ENCODE results near the gene PDE11A. TPM values are rescaled to one million over a fixed set of nuclear protein-coding genes. Genes with fewer than 3 reads are reported as not detected.

Gene PDE11A
- total RNA-seq, 1 donor from 2014 or later: not detected

DNA sequence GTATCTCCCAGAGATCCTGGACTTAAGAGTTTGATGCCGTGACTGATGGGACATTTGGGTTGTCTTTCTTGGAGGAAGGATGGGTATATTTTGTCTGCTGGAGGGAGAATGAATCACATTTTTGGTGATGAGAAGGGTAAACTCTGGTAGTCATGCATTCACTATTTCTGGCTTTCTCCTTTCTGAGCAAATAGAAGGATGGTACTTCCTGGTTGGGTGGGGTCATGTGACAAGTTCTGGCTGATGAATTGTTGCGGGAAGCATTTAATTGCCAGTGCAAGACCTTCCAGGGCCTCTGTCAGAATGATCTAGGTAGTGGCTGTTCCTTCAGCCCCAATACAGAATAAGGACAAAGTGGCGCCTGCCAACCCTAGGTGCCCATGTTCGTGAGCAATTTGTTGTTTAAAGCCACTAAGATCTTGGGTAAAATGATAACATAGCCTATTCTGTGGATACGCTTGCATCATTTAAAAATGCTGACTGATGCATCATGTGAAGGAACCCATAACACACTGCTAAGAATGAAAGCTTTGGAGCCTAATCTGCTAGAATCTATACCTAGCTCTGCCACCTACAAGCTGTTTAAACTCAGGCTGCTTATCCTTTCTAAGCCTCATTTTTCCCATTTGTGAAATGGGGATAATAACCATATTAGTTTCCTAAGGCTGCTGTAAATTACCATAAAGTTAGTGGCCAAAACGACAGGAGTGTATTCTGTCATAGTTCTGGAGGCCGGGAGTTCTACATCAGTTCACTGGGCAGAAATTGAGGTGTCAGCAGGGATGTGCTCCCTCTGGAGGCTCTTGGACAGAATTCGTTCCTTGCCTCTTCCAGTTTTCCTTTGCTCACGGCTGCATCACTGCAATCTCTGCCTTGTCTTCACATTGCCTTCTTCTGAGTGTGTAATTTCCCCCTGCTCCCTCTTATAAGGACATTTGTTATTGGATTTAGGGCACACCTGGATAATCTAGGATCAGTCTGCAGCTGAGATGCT is 398.7 kb downstream of the PDE11A start:
- intact Hi-C loops (cut with micrococcal nuclease): no loop called here

DNA sequence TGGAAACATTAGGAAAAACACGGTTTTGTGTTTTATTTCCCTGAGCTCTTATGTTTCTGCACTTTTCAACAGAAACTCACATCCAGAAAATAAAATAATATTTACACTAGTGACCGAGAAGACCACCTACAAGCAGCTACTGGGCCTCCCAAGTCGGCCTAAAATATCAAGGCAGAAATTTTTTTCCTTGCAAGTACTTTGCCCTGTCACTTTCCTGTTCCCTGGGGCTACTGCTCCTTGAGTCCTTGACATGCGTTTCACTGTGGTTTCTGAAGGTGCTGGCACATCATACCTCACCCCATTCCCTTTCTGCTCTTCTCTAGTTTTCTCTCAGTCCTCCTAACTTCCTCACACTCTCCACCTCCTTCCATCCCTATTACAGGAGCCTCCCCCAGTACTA is 400.9 kb downstream of the PDE11A start:
- intact Hi-C loops (cut with micrococcal nuclease): no loop called here

DNA sequence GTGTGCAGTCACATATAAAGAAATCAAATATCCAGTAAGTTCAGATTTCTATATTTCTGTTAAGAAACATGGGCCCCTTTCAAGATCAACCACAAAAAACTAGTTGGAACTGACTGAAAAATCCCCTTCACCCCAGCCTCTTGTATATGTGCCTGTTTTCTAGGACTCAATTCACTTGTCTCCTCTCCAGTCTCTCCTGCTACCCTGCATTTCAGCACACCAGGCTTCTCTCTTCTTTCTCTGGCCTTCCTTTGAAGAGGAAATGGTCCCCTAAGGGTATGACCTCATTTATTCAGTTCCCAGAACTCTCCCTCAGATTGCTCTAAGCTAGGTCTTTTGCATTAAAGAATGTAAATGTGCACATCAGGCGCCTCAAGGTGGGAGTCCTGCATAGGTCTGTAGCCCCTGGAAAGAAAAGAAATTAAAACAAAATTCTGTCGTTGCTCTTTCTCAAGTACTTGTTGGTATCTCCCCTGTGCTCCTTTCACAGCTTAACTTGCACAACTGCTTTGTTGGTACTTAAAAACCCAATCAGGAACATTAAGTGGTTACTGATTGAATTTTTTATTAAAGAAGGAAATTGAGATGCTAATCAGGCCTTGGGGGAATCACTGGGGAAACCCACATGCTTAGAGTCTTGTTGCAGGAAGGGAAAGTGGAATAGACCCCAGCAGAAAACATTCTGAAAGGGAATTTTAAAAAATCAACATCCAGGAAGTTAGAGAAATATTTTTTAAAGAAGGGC is 401.6 kb downstream of the PDE11A start:
- intact Hi-C loops (cut with micrococcal nuclease): no loop called here

DNA sequence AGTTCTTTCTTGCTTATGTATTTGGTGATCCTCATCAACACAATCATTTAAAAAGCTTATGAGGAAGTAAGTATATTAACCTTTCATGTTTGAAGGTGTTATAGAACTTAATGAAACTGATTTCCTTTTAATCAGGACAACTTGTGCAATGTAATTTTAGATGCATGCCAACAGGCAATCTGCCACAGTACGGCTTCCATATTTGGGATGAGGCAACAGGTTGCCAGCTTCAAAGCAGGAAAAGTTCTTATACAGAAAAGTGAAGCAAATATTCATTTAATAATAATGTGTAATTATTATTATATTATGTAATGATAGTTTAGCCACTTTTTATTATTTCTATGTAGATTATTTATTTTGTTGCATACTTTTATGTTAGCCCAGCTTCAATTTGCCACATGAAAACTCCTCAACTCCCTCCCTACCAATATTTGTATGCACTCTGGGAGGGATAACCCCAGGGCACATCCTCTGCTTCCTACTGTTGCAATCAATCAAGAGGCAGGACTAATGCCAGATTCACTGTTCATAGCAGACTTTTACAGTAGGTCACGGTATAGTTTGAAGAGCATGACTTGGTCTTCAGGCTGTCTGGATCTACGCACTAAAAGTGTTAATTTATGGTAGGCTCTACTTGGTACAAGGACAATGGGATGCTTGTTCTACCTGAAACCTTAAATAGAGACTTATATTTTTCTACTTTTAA is 402.8 kb downstream of the PDE11A start:
- intact Hi-C loops (cut with micrococcal nuclease): no loop called here

DNA sequence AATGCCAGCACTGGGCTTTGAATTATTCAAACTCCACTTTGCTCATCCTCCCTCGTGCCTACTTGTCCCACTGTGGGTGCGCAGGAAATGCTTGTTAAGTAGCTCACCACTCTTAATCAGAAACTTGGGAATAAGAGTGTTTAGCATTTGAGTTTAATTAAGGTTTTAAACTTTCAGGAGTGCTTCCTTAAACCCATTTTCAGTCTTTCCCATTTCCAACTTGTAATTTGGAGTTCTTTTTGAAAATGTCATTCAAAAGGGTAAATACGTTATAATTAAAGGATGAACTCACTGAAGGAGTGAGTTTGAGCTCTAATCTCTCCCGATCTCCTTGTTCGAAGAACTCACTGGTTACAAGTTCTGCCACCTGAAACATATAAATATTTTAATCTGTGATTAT is 403.4 kb downstream of the PDE11A start:
- intact Hi-C loops (cut with micrococcal nuclease): no loop called here

DNA sequence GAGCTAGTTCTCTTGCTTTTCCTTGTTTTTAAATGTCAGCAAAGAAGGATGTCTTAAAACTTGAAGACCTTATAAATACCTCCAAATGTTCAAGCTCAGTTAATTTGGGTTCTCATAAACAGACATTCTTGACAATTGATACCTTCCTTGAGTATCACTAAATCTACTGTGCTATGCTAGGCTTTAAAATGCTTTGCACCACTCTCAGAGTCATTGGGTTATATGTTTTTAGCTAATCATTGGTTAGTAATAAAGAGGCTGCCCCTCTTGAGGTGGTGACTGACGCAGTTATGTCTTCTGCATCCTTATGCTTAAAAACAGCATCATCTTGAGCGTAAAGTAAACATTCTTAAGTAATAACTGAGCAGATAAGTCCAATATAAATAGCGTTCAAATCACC is 404.0 kb downstream of the PDE11A start:
- intact Hi-C loops (cut with micrococcal nuclease): no loop called here

DNA sequence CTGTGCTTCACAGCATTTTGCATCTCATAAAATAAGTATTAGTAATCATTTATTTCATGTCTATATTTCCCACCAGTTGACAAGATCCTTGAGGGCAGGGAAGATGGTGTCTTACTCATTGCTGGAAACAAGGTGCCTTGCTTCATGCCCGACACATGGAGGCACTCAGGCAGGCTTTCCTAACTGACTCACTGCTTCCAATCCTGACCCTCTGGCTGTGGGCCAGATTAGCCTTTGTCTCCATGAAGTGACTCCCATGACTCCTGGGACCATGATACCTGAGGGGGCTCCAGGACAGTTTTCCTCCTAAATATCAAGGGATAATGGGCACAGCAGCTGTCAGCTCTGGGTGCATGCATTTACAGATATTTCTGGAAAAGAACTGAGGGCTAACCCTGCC is 405.0 kb downstream of the PDE11A start:
- intact Hi-C loops (cut with micrococcal nuclease): no loop called here

DNA sequence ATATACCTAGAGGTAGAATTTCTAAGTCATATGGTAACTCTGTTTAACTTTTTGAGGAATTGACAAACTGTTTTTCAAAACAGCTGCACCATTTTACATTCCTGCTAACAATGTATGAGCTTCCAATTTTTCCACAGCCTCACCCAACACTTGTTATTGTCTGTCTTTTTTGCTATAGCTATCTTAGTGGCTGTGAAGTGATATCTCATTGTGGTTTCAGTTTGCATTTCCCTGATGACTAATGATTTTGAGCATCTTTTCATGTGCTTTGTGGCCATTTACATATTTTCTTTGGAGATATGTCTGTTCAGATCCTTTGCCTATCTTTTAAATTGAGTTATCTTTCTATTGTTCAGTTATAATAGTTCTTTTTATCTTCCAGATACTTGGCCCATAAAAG is 406.2 kb downstream of the PDE11A start:
- intact Hi-C loops (cut with micrococcal nuclease): no loop called here

DNA sequence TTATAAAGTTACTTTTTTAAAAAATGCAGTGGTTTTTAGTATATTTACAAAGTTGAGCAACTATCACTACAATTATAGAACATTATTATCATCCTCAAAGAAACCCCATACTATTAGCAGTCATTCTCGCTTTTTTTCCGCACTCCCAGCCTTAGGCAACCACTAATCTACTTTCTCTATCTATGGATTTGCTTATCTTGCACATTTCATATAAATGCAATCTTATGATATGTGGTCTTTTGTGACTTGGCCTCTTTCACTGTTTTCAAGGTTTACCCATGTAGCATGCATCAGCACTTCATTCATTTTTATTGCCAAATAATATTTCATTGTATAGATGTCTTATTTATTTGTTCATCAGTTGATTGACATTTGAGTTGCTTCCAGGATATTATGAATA is 406.6 kb downstream of the PDE11A start:
- intact Hi-C loops (cut with micrococcal nuclease): no loop called here

DNA sequence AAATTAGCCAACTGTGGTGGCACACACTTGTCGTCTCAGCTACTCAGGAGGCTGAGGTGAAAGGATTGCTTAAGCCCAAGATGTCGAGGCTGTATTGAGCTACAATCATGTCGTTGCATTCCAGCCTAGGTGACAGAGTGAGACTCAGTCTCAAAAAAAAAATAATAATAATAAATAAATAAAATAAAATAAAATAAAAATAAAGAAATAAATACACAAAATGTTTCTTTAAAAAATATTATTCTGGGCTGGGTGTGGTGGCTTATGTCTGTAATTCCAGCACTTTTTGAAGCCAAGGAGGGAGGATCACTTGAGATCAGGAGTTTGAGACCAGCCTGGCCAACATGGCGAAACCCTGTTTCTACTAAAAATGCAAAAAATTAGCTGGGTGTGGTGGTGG is 407.2 kb downstream of the PDE11A start:
- intact Hi-C loops (cut with micrococcal nuclease): no loop called here

DNA sequence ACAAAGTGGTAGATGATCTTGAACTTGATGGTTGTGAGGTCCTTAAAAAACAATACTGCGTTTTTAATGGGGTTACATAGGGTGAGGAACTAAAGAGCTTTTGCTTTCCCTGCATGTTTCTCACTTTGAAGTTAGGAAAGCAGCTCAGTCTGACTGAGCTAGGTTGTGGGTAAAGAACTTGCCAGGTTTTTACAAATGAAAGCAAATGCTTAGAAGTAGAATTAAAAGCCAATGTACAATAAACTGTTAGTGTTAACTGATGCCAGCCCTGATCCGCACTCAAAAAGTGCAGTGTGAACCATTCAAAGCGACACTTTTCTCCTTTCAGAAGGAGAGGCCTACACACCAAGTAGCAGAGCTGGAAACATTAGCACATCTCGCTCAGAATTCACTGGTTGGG is 409.7 kb downstream of the PDE11A start:
- intact Hi-C loops (cut with micrococcal nuclease): no loop called here

DNA sequence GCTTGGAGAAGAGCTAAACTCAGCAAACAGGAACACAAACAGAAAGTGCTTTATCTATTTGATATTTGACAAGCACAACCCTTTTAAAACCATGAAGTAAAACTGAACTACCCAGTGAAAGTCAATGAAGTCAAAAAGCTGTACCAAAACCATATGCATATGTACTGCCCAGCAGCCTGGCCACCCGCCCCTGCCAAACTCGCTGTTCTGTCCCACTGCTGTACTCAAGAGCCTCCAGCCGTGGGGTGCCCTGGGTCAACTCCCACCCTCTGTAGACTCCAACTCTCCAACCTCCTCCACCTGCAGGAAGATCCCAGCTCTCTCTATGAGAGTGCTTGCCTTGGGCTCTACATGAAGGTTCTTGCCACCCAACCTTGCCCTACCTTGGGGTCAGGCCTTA is 411.8 kb downstream of the PDE11A start:
- intact Hi-C loops (cut with micrococcal nuclease): no loop called here

DNA sequence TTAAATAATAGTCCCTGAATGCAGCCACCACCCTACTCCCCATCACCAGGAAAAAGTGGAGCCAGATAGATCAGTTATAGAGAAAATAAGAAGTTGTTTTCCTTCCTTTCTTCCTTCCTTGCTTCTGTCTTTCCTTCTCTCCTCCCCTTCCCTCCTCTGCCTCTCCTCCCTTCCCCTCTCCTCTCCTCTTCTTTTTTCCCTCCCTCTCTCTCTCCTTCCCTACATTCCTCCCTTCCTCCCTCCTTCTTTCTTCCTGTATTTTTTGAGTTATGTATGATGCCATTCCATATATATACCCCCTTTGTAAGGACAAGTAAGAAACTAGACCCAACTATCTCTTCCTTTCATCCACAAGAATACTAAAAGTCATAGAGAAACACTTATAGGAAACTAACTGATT is 414.3 kb downstream of the PDE11A start:
- intact Hi-C loops (cut with micrococcal nuclease): no loop called here

DNA sequence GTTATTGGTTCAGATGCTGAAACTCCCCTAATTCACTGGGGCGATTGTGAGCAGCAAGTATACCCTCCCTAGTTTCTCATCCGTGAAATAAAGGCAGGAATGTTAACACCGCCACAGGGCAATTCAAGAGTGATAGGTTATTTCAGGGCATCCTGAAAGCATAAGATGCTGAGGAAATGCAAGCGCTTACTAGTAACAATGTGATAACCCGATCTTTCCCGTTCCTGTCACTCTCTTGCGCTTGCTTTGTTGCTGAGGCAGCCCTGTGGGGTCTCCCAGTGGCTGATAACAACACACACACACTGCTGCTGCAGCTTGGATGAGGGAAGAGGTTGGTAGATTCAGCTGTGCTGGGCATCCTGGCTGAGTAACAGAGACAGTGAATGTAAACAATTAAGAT is 420.7 kb downstream of the PDE11A start:
- intact Hi-C loops (cut with micrococcal nuclease): no loop called here

DNA sequence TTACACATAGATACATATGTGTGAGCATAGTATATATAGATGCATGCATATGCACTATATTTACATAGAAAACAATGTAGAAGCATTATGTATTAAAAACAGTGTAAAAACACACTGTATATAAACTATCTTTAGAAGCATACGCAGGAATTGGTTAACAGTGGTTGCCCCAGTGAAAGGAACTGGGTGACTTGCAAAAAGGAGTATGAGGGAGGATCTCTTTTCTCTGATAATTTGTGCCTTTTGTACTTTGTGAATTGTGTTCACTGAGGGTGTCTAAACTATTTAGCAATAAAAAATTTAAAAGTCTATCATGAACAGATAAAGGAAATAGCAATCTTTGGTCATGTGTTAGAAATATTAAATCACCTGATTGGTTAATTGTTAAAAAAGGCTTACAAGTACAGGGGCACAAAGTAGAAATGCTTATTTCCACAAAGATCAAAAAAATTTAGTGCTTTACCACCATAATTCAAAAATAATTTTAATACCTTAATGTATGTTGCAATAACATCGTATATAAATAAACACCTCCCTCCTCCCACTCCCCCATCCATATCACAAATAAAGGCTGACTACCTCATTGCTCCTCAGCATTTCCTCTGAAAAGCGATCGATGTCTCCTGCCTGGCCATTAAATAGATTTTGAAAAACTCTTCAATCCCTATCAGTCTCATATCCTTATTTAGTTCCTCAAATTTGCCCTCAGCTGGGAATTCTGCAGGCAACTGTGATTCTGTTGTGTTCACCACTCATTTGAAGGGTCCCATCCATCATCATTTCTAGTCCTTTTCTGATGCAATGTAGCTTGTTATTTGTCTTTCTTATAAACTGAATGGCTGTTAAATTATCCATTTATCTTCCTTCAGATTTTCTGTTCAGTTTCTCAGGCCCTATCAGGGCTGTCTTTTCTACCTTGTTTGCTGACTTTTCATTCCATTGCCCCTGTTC is 422.7 kb downstream of the PDE11A start:
- intact Hi-C loops (cut with micrococcal nuclease): no loop called here

DNA sequence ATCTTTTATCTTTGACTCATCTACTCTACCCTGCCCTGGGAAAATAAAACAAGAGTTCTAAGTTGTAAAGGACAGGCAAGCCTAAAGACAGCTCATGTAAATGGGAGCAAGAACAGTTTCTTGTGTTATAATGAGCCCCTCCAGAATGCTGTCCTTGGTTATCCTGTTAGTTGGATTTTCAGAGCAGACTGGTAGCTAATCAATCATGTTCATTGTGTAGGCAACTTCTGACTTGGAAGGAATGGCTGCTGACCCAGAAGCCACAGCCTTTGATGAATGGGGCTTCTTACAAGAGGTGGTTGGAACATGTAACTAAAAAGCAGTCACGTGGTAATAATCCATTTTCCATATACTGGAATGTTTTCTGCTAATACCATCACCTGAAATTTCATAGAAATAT is 425.8 kb downstream of the PDE11A start:
- intact Hi-C loops (cut with micrococcal nuclease): no loop called here

DNA sequence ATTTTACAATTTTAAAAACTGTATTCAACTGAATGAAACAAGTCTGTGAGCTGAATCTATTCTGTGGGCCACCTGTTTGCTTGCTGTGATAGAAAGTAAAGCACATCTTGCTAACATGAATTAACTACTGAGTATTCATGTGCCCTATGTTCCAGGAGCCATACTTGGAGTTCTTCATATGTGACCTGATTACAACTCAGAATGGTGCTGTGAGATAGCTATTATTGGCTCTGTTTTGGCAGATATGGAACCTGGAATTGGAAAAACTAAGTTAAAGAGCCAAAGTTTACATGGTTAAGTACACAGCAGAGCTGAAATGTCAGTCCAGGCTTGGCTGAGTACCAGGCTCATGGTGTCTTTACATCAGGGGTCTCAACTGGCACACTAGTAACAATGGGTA is 426.3 kb downstream of the PDE11A start:
- intact Hi-C loops (cut with micrococcal nuclease): no loop called here

DNA sequence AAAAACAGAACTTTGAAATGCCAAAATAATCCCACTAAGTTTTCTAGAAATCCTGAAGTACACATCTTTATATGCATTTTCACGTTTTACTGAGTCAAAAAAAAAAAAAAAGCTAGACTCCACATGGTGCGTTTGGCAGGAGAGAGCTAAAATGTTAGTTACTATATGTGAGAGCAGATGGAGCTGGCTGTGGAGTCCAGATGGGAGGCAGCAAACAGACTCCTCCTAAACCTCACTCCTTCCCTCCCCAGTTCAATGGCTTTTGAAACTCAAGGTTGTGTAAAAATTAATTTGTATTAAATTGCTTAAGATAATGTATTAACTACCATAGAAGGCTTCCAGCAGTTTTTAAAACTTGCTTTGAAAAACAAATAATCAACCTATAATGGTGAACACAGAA is 431.2 kb downstream of the PDE11A start:
- intact Hi-C loops (cut with micrococcal nuclease): no loop called here

DNA sequence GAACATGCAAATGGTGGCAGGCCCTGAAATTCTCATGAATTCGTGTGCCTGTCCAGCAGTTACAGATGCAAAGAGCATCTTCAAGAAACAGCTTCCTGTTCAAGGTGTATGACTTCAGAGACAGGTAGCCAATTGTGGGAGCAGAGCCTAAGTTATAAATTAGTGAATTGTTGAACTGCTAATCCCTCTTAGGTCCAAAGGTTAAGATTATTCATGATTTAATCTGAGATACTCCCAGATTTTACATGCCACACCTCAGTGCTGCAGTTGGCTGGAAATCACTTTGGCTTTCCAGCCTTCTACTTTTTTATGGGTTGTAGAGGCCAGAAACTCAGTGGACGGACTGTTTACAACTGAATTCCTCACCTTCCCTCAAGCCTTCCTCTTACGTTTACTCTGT is 432.2 kb downstream of the PDE11A start:
- intact Hi-C loops (cut with micrococcal nuclease): no loop called here

DNA sequence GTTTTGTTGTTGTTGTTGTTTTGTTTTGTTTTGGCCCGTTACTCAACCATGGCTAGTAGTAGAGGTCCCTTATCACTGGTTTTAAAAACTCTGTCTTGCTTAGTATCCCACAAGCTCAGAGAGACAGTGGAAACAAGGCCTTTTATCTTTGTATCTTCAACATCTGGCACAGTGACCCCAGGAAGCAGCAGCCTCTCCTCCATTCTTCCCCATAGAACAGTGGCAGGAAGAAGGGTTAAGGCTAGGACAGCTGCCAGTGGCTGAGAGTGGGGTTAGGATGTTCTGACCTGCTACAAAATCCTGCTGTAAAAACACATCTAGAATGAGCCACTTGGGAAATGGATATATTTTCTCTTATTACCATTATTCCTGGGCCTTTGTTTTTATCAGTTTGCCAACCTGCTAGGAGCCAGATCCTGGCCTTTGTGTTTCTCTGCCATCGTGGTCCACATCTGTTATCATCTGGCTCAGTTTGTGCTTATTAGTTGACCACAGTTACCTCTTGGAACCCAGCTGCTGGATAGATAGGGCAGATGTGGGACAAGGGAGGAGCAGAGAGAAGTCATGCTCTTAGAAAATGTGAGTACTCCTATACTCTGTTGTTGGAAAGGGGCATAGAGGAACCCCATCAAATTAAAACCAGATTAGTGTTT is 433.2 kb downstream of the PDE11A start:
- intact Hi-C loops (cut with micrococcal nuclease): no loop called here
